EH (cell line): ENCODE results near the gene TKTL1.

Experiments used
- DNase-seq: peaks from one replicate; pipeline ENCODE4 v3.0.0-alpha.2; 2015; ENCODE audit warnings: low read depth

TKTL1 gene

DNA sequence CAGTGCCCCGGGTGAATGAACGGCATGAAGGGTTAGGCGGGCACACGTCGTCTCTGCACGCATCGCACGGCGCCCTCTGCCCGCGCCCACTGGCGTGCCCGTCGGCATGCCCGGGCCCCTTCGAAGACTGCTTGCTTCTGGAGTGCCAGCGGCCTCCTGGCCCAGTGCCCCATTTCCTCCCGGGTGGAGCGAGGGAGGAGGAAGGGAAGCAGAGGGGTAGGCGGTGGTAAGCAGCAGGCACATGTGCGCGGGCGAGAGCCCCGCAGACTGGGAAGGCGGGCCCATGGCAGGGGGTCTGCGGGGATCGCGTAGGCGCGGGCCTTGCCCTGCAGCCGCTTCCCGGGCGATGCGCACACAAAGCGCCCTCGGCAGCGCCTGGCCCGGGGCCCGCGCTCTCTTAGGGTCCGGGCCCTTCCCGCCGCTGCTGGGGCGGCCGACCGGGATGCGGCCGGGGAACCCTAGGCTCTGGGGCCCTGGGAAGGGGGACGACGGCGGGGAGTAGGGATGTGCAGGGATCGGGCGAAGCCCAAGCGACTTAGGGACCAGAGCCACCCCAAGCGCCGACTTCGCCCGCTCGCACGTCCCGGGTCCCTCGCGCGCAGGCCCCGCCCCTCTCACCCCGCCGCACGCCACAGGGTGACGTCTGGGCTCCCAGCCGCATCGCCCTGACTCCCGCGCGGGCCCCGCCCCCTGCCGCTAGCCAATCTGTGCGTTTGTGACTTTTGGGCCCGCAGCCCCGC is 82.6 kb downstream of the TKTL1 start:
- peak; percentile 69 for DNase-seq

GRCh38 chrX:154378799-154379568 is 83.4 kb downstream of the TKTL1 start, which contains the start of gene EMD:
Gene EMD, plus strand, starts transcription at chrX:154379295. Its CDS starts 190 bp downstream, at chrX:154379485.
- DNase-seq, result peak; percentile 98

- DNase-seq, result no peak
Measured at GRCh38 chrX:154379569-154379951, 84.0 kb downstream of the TKTL1 start.
